ENCODE measurements around the gene PDE4D.

GRCh38 chr5:59537961-59538749 is 355.4 kb downstream of the PDE4D start:
- TF ChIP-seq CTCF (IDR thresholded peaks at IDR 0.05) (no peak), POLR2A (IDR thresholded peaks at IDR 0.05) (no peak), EP300 (IDR thresholded peaks at IDR 0.05) (no peak)

Measured in tibial nerve (tissue), 4 donors.